SU-DHL-6 (cell line): ENCODE data around the gene XRRA1.

Experiments used
- H2AFZ ChIP-seq: fragments of 200-600 bp; sonication (generic); 2 replicates; pipeline ENCODE4 v1.6.1; 2014; ENCODE audit warnings: low read depth, mild to moderate bottlenecking, moderate library complexity, mixed read lengths, antibody characterized with exemption, low read length; ENCODE audit not compliant: severe bottlenecking
- H3F3A ChIP-seq: fragments of 200-600 bp; shearing (Covaris generic); 2 replicates; pipeline ENCODE4 v1.6.0; 2016; ENCODE audit warnings: antibody characterized with exemption, mild to moderate bottlenecking; ENCODE audit not compliant: insufficient read depth
- H3K27ac ChIP-seq: fragments of 200-600 bp; sonication (generic); 2 replicates; pipeline ENCODE4 v1.5.1; 2016; ENCODE audit warnings: low read depth, mild to moderate bottlenecking, low read length, moderate library complexity, mixed read lengths
- H3K27me3 ChIP-seq: fragments of 200-600 bp; sonication (generic), shearing (Covaris generic); 2 replicates; pipeline ENCODE4 v1.6.0; 2014; ENCODE audit warnings: mild to moderate bottlenecking, low read length
- H3K36me3 ChIP-seq: fragments of 200-600 bp; sonication (generic); 2 replicates; pipeline ENCODE4 v1.6.1; 2014; ENCODE audit warnings: mild to moderate bottlenecking, low read length, mixed read lengths
- H3K4me2 ChIP-seq: fragments of 300-600, 200-600 bp; shearing (Covaris generic), sonication (generic); 2 replicates; pipeline ENCODE4 v1.6.0; 2014; ENCODE audit warnings: low read length, low read depth, mild to moderate bottlenecking; ENCODE audit not compliant: poor library complexity, severe bottlenecking
- H3K4me3 ChIP-seq: fragments of 200-600 bp; sonication (generic); 2 replicates; pipeline ENCODE4 v1.5.1; 2014; ENCODE audit warnings: antibody characterized with exemption, low read length, mild to moderate bottlenecking, mixed read lengths; ENCODE audit not compliant: insufficient read depth, poor library complexity, severe bottlenecking
- H3K79me2 ChIP-seq: fragments of 200-600 bp; sonication (generic); 2 replicates; pipeline ENCODE4 v1.6.1; 2014; ENCODE audit warnings: mild to moderate bottlenecking, low read length, moderate library complexity; ENCODE audit not compliant: insufficient read depth
- H3K9ac ChIP-seq: fragments of 200-600 bp; sonication (generic); 2 replicates; pipeline ENCODE4 v1.7.0; 2014; ENCODE audit warnings: mild to moderate bottlenecking, low read length
- H3K9me2 ChIP-seq: fragments of 200-600 bp; sonication (generic); replicated peaks from 2 replicates; pipeline ENCODE4 v1.6.1; 2014; ENCODE audit warnings: low read length; ENCODE audit not compliant: insufficient read depth
- H3K9me3 ChIP-seq: fragments of 200-600 bp; sonication (generic); 2 replicates; pipeline ENCODE4 v1.6.1; 2014; ENCODE audit warnings: low read length, mixed read lengths; ENCODE audit not compliant: insufficient read depth
- H4K20me1 ChIP-seq: fragments of 200-600 bp; sonication (generic); 2 replicates; pipeline ENCODE4 v1.6.1; 2014; ENCODE audit warnings: low read depth, mild to moderate bottlenecking, antibody characterized with exemption, low read length, moderate library complexity, mixed read lengths
- EZH2phosphoT487 ChIP-seq: fragments of 200-600 bp; sonication (generic), shearing (Covaris generic); conservative IDR thresholded peaks from 2 replicates; pipeline ENCODE4 v1.6.1; 2018; ENCODE audit warnings: mild to moderate bottlenecking, antibody characterized with exemption, low read length, moderate library complexity, mixed read lengths
- TF ChIP-seq, protein P1 (sequence below): fragments of 200-600 bp; sonication (generic); IDR thresholded peaks from one replicate; pipeline ENCODE4 v1.5.1; 2017; ENCODE audit warnings: antibody characterized with exemption, mild to moderate bottlenecking, low read length, moderate library complexity; ENCODE audit not compliant: insufficient read depth, poor library complexity, severe bottlenecking

XRRA1 gene

DNA sequence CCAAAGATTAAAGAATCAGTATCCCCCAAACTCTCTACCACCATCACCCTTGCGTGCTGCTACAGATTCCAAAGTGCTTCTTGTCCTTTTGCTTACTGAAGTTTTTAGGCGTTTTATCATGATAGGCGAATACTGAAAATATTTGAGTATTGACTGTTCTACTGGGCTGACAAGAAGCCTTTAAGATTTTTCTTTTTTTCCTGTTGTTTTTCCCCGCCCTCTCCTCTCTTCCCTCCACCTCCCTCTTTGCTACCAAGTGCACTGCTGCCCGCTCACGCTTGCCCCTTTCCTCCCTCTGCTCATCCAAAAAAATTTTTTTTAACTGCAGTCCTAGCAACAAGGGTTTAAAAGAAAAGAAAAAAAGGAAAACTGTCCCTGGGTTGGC is 854 bp upstream of the XRRA1 start:
- Histone ChIP-seq H3F3A (no peaks in the 10 kb centered on the region), H3K9me3 (no peaks in the 10 kb centered on the region), H3K27me3 (no peaks in the 10 kb centered on the region), H3K36me3 (no peaks in the 10 kb centered on the region), H3K79me2 (peaks cover 66% of the 10 kb centered on the region), H3K4me3 (peak overlapping the region; percentile 100), H2AFZ (peak overlapping the region; percentile 60), H3K4me2 (peak overlapping the region; percentile 78), H4K20me1 (peaks cover 9% of the 10 kb centered on the region; the same call in 1 of the 2 replicates), H3K9me2 (no peaks in the 10 kb centered on the region), H3K27ac (peak overlapping the region; percentile 70), H3K9ac (peak overlapping the region; percentile 99)
- TF ChIP-seq, protein P1, sequence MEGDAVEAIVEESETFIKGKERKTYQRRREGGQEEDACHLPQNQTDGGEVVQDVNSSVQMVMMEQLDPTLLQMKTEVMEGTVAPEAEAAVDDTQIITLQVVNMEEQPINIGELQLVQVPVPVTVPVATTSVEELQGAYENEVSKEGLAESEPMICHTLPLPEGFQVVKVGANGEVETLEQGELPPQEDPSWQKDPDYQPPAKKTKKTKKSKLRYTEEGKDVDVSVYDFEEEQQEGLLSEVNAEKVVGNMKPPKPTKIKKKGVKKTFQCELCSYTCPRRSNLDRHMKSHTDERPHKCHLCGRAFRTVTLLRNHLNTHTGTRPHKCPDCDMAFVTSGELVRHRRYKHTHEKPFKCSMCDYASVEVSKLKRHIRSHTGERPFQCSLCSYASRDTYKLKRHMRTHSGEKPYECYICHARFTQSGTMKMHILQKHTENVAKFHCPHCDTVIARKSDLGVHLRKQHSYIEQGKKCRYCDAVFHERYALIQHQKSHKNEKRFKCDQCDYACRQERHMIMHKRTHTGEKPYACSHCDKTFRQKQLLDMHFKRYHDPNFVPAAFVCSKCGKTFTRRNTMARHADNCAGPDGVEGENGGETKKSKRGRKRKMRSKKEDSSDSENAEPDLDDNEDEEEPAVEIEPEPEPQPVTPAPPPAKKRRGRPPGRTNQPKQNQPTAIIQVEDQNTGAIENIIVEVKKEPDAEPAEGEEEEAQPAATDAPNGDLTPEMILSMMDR, result no peak
- no peak for TF ChIP-seq EZH2phosphoT487

DNA sequence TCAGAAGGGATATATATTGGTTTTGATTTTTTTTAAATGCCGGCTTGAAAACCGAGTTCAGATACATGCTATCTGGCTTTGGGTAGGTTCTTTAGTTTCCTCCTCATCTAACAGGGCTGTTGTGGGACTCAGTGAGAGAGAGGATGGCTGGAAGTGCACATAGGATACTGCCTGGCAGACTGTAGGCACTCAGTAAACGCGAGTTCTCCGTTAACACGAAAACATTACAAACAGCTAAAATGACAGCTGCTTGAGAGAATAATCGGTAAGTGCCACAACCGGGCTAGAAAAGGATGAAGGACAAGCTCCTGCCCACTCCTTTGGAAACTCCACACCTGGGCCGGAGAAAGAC is 369 bp downstream of the XRRA1 start:
- peaks cover 54% of the 10 kb centered on the region for H3K79me2 ChIP-seq
- peak overlapping the region; percentile 59 for H2AFZ ChIP-seq
- TF ChIP-seq, protein P1, result no peak
- H3K27ac ChIP-seq, result 0 out of 2 replicates have a peak overlapping the region, but pooled peaks have one; percentile 6
- no peaks in the 10 kb centered on the region for H3F3A ChIP-seq
- H3K9ac ChIP-seq, result peak overlapping the region; percentile 99
- H3K4me2 ChIP-seq, result peak overlapping the region; percentile 63
- H4K20me1 ChIP-seq, result peaks cover 6% of the 10 kb centered on the region; the same call in 1 of the 2 replicates
- no peaks in the 10 kb centered on the region for H3K9me3 ChIP-seq
- peak overlapping the region; percentile 100 for H3K4me3 ChIP-seq
- H3K36me3 ChIP-seq, result no peaks in the 10 kb centered on the region
- H3K27me3 ChIP-seq, result no peaks in the 10 kb centered on the region
- no peaks in the 10 kb centered on the region for H3K9me2 ChIP-seq

DNA sequence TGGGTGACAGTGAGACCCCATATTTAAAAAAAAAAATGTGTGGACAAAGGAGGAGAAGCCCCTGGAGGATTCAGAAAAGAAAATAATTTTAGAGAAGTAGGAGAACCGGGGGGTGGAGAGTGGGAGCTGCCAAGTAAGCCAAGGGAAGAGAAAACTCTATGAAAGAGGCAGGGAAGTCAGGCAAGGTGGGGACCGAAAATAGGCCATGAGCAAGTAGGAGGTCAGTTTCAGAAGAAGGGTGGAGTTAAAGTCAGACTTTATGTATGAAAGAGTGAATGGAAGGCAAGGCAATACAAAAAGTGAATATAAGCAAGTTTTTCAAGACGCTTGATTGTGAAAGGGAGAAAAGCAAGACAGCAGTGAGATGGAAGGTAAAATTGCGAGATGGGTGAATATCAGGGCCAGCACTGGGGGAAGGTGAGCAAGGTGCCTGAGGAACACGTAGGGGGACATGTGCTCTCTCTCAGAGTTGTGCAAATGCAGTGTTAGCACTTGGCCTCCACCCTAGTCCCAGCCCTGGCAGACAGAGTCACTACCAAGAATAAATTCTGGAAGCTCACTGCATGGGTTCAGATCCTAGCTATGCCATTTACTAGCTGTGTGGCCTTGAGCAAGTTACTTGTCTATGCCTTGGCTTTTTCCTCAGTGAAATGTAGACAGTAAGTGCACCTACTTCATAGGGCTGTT is 6.7 kb downstream of the XRRA1 start:
- no peaks in the 10 kb centered on the region for H3K79me2 ChIP-seq
- H3F3A ChIP-seq, result no peaks in the 10 kb centered on the region
- H3K9me2 ChIP-seq, result no peaks in the 10 kb centered on the region
- no peaks in the 10 kb centered on the region for H3K27me3 ChIP-seq
- H3K4me2 ChIP-seq, result no peak overlapping the region
- no peaks in the 10 kb centered on the region for H3K36me3 ChIP-seq
- H4K20me1 ChIP-seq, result no peaks in the 10 kb centered on the region
- H3K9me3 ChIP-seq, result no peaks in the 10 kb centered on the region
- TF ChIP-seq, protein P1, result no peak
- no peak for TF ChIP-seq EZH2phosphoT487
- H3K4me3 ChIP-seq, result no peak overlapping the region
- no peak overlapping the region for H3K27ac ChIP-seq
- no peak overlapping the region for H3K9ac ChIP-seq
- no peak overlapping the region for H2AFZ ChIP-seq
